ENCODE data around the gene MYCBPAP. TPM values are rescaled to one million over a fixed set of nuclear protein-coding genes. Genes with fewer than 3 reads are reported as not detected.

The MYCBPAP gene
- total and polyA plus RNA-seq, 12 donors: 0.17 to 1.6 (median 0.59) TPM

GRCh38 chr17:50479522-50480141, 28.6 kb upstream of the MYCBPAP start:
- peaks cover 0 to 41% (median 16%) of the 10 kb centered on the region in 9 donors for H3K36me3 ChIP-seq
- intact Hi-C loops (cut with DNase I): loop anchor here in 8 of 10 donors (1.0 to 10.0 kb wide), 16 partner anchors 52 to 363 kb away; partner anchors contain the start of genes ACSF2 (in 1 of the 8), ANKRD40 (in 1 of the 8), EPN3 (in 1 of the 8) and LRRC59 (in 1 of the 8)
- DNase-seq (peak; percentile 69 to 71), ATAC-seq (peak; percentile 43 to 76 (median 53))
- TF ChIP-seq CTCF (IDR thresholded peaks at IDR 0.05): peak; percentile 15 to 57 (median 47)
- H3K27me3 ChIP-seq: peaks cover 0 to 6% (median 0%) of the 10 kb centered on the region in 7 donors
- 17 to 19% methylated on average over 19 of the region's 19 CpGs for whole genome bisulfite sequencing, 2 donors
- H3K4me1 ChIP-seq: peaks cover 2 to 48% (median 34%) of the 10 kb centered on the region in 9 donors
- H3K9me3 ChIP-seq: no peaks in the 10 kb centered on the region
- peak overlapping the region; percentile 52 to 89 (median 80) for H3K4me3 ChIP-seq
- H3K27ac ChIP-seq: peak overlapping the region in 8 of 10 donors; percentile 84 to 96 (median 91)

GRCh38 chr17:50480142-50480764, 28.0 kb upstream of the MYCBPAP start:
- intact Hi-C loops (cut with DNase I): loop anchor here in 8 of 10 donors (2.0 to 10.0 kb wide), 13 partner anchors 55 to 362 kb away; partner anchors contain the start of genes ANKRD40 (in 1 of the 8), EPN3 (in 1 of the 8) and SPATA20 (in 1 of the 8)
- TF ChIP-seq CTCF (IDR thresholded peaks at IDR 0.05): no peak
- Histone ChIP-seq H3K27ac (peak overlapping the region in 4 of 10 donors; percentile 19 to 93 (median 88)), H3K4me3 (no peak overlapping the region), H3K27me3 (peaks cover 0 to 6% (median 0%) of the 10 kb centered on the region in 7 donors), H3K9me3 (no peaks in the 10 kb centered on the region), H3K36me3 (peaks cover 0 to 47% (median 20%) of the 10 kb centered on the region in 9 donors), H3K4me1 (peaks cover 2 to 48% (median 34%) of the 10 kb centered on the region in 9 donors)
- DNase-seq (no peak), ATAC-seq (no peak)
- 83 to 88% methylated on average over 7 of the region's 7 CpGs for WGBS, 2 donors

GRCh38 chr17:50480854-50481490, 27.3 kb upstream of the MYCBPAP start:
- H3K36me3 ChIP-seq: peaks cover 0 to 54% (median 27%) of the 10 kb centered on the region in 9 donors
- peaks cover 0 to 6% (median 0%) of the 10 kb centered on the region in 7 donors for H3K27me3 ChIP-seq
- no peak overlapping the region for H3K4me3 ChIP-seq
- intact Hi-C loops (cut with DNase I): loop anchor here in 8 of 10 donors (2.0 to 10.0 kb wide), 13 partner anchors 54 to 361 kb away; partner anchors contain the start of genes ANKRD40 (in 1 of the 8), EPN3 (in 1 of the 8) and SPATA20 (in 1 of the 8)
- no peak for DNase-seq
- ATAC-seq: no peak
- H3K27ac ChIP-seq: peak overlapping the region in 4 of 10 donors; percentile 15 to 84 (median 74)
- H3K4me1 ChIP-seq: peaks cover 2 to 48% (median 34%) of the 10 kb centered on the region in 9 donors
- no peak for TF ChIP-seq CTCF (IDR thresholded peaks at IDR 0.05)
- WGBS, 2 donors: 87 to 93% methylated on average over 2 of the region's 2 CpGs
- H3K9me3 ChIP-seq: no peaks in the 10 kb centered on the region

GRCh38 chr17:50481648-50482047, 26.6 kb upstream of the MYCBPAP start:
- intact Hi-C loops (cut with DNase I): loop anchor here in 9 of 10 donors (2.0 to 10.0 kb wide), 14 partner anchors 53 to 361 kb away; partner anchors contain the start of genes ANKRD40 (in 1 of the 9), EPN3 (in 1 of the 9) and SPATA20 (in 1 of the 9)
- 72 to 85% methylated on average over 4 of the region's 4 CpGs for WGBS, 2 donors
- peaks cover 0 to 61% (median 27%) of the 10 kb centered on the region in 9 donors for H3K36me3 ChIP-seq
- DNase-seq (no peak), ATAC-seq (no peak)
- no peak overlapping the region for H3K4me3 ChIP-seq
- no peaks in the 10 kb centered on the region for H3K9me3 ChIP-seq
- peak overlapping the region in 7 of 10 donors; percentile 51 to 84 (median 81) for H3K27ac ChIP-seq
- no peak for TF ChIP-seq CTCF (IDR thresholded peaks at IDR 0.05)
- peaks cover 2 to 48% (median 34%) of the 10 kb centered on the region in 9 donors for H3K4me1 ChIP-seq
- peaks cover 0 to 1% (median 0%) of the 10 kb centered on the region in 7 donors for H3K27me3 ChIP-seq
